Measurements from ENCODE around the gene GANAB. TPM values are rescaled to one million over a fixed set of nuclear protein-coding genes. Genes with fewer than 3 reads are reported as not detected.
A peak's percentile ranks its signal among the peaks of the same experiment; 100 is the strongest.

The GANAB gene
- total RNA-seq, 1 donor from 2014 or later: 228 TPM

DNA sequence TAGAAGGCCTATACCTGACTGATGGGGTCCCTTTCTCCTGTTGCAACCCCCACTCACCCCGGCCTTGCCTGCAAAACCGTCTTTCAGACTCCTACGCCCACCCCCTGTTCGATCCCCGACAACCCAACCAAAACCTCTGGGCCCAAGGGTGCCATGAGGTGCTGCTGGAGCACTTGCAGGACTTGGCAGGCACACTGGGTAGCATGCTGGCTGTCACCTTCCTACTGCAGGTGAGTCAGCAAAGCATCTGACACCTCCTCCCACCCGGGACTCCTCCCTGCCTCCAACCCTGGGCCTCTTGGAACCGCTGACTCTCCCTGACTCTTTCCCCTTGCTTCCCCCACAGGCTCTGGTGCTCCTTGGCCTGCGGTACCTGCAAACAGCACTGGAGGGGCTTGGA is 32.1 kb downstream of the GANAB start:
- Histone ChIP-seq H3K27me3 (ENCODE audit: low read depth) (no peaks in the 10 kb centered on the region), H3K36me3 (peaks cover 38% of the 10 kb centered on the region), H3K4me3 (no peak overlapping the region), H3K4me1 (peaks cover 26% of the 10 kb centered on the region), H3K9me3 (no peaks in the 10 kb centered on the region), H3K27ac (peak overlapping the region; percentile 24)
- TF ChIP-seq, protein P1, sequence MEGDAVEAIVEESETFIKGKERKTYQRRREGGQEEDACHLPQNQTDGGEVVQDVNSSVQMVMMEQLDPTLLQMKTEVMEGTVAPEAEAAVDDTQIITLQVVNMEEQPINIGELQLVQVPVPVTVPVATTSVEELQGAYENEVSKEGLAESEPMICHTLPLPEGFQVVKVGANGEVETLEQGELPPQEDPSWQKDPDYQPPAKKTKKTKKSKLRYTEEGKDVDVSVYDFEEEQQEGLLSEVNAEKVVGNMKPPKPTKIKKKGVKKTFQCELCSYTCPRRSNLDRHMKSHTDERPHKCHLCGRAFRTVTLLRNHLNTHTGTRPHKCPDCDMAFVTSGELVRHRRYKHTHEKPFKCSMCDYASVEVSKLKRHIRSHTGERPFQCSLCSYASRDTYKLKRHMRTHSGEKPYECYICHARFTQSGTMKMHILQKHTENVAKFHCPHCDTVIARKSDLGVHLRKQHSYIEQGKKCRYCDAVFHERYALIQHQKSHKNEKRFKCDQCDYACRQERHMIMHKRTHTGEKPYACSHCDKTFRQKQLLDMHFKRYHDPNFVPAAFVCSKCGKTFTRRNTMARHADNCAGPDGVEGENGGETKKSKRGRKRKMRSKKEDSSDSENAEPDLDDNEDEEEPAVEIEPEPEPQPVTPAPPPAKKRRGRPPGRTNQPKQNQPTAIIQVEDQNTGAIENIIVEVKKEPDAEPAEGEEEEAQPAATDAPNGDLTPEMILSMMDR (IDR thresholded peaks at IDR 0.05): no peak
- ATAC-seq (no peak), DNase-seq (no peak)
- intact Hi-C loops (cut with DNase I): no loop called here

DNA sequence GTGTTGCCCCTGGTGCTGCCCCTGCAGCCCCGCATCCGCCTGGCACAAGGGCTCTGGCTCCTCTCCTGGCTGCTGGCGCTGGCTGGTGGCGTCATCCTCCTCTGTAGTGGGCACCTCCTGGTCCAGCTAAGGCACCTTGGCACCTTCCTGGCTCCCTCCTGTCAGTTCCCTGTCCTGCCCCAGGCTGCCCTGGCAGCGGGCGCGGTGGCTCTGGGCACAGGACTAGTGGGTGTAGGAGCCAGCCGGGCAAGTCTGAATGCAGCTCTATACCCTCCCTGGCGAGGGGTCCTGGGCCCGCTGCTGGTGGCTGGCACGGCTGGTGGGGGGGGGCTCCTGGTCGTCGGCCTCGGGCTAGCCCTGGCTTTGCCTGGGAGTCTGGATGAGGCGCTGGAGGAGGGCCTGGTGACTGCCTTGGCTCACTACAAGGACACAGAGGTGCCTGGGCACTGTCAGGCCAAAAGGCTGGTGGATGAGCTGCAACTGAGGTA is 33.1 kb downstream of the GANAB start:
- ATAC-seq: peak in 1 of 2 donors; percentile 1
- TF ChIP-seq, protein P1 (IDR thresholded peaks at IDR 0.05): no peak
- peaks cover 26% of the 10 kb centered on the region for H3K4me1 ChIP-seq
- intact Hi-C loops (cut with DNase I): no loop called here
- no peaks in the 10 kb centered on the region for H3K9me3 ChIP-seq
- no peaks in the 10 kb centered on the region for H3K27me3 ChIP-seq (ENCODE audit: low read depth)
- no peak for DNase-seq
- peaks cover 46% of the 10 kb centered on the region for H3K36me3 ChIP-seq
- H3K4me3 ChIP-seq: peak overlapping the region; percentile 73
- H3K27ac ChIP-seq: peak overlapping the region; percentile 92

- H3K9me3 ChIP-seq: no peaks in the 10 kb centered on the region
- peak; percentile 93 for ATAC-seq
- H3K27ac ChIP-seq: peak within 1 kb of the TSS; percentile 92
- H3K27me3 ChIP-seq (ENCODE audit: low read depth): no peaks in the 10 kb centered on the region
- peak within 1 kb of the TSS; percentile 73 for H3K4me3 ChIP-seq
- H3K4me1 ChIP-seq: peaks cover 26% of the 10 kb centered on the region
- H3K36me3 ChIP-seq: peaks cover 53% of the 10 kb centered on the region
- intact Hi-C loops (cut with DNase I): no loop called here
- peak; percentile 92 for DNase-seq
- TF ChIP-seq, protein P1 (IDR thresholded peaks at IDR 0.05): peak; percentile 85
These were observed 33.8 kb downstream of the GANAB start, which contains the start of the genes EML3 and ROM1 for GRCh38 chr11:62612366-62613290. Gene EML3, minus strand, starts transcription at chr11:62612775. Its CDS starts 318 bp downstream, at chr11:62612457. Gene ROM1, plus strand, starts transcription at chr11:62613257. Its CDS starts 25 bp downstream, at chr11:62613282.

DNA sequence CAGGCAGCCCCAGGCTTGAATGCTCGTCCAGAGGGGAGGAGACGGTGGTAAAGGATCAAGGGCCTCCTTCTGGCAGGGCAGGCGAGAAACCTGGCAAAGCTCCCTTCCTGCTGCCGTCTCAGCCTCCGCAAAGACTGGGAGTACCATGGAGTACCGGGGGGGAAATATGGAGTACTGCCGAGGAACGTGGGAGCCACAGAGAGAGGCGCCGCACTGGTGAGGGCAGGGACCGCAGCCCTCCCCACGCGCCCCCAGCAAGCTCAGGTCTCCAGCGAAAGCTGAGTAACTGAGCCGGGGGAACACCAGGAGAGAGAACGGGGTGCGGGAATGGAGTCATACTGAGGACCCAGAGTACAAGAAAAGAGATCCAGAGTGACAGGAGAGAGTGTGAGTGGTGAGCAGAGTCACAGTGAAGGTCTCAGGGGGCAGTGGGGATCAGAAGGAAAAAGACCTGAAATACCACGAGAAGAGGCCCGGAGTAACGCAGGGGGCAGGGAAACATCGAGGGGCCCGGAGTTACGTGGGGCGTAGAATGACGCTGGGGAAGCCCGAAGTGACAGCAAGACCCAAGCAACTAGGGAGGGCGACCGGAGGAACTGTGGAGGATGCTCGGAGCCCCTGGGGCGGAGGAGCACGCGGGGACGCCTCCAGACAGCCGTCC is 34.6 kb downstream of the GANAB start:
- peaks cover 53% of the 10 kb centered on the region for H3K36me3 ChIP-seq
- H3K4me1 ChIP-seq: peaks cover 26% of the 10 kb centered on the region
- peak overlapping the region; percentile 73 for H3K4me3 ChIP-seq
- H3K9me3 ChIP-seq: no peaks in the 10 kb centered on the region
- peak overlapping the region; percentile 92 for H3K27ac ChIP-seq
- no peaks in the 10 kb centered on the region for H3K27me3 ChIP-seq (ENCODE audit: low read depth)
- intact Hi-C loops (cut with DNase I): no loop called here
- TF ChIP-seq, protein P1 (IDR thresholded peaks at IDR 0.05): no peak
- ATAC-seq (peak; percentile 27 to 44), DNase-seq (peak; percentile 70)

Data from lower lobe of right lung (tissue), 2 donors.